Left lung (tissue), 10 donors: Measurements from ENCODE around the gene INPP5E. TPM values are rescaled to one million over a fixed set of nuclear protein-coding genes. Genes with fewer than 3 reads are reported as not detected.

ENCODE experiments used
- ATAC-seq: fragments of 200-7000 bp; cut with Tn5 transposase; one replicate; pipeline ENCODE4 v1.9.1; 2020; ENCODE audit warnings: moderate library complexity
- DNase-seq, 4 donors: peaks; one replicate each; pipeline ENCODE4 v3.0.0-alpha.2; 2013 to 2020
- H3K27ac ChIP-seq, 2 donors: fragments of 200-600 bp; sonication (generic) in 1 of 2; one replicate each; pipeline versions ENCODE4 v1.5.0 to v1.8.0; 2020 to 2021
- H3K27me3 ChIP-seq, 2 donors: fragments of 200-600 bp; sonication (generic) in 1 of 2; one replicate each; pipeline versions ENCODE4 v1.5.0 to v1.8.0; 2020 to 2021
- H3K36me3 ChIP-seq, 2 donors: fragments of 200-600 bp; sonication (generic) in 1 of 2; one replicate each; pipeline versions ENCODE4 v1.5.0 to v1.8.0; 2020 to 2021
- H3K4me1 ChIP-seq, 2 donors: fragments of 200-600 bp; one replicate each; pipeline ENCODE4 v1.8.0; 2021
- H3K4me3 ChIP-seq, 2 donors: fragments of 200-600 bp; sonication (generic) in 1 of 2; one replicate each; pipeline versions ENCODE4 v1.5.0 to v1.8.0; 2020 to 2021; ENCODE audit warnings: mild to moderate bottlenecking in 1 of 2
- H3K9me3 ChIP-seq, 2 donors: fragments of 200-600 bp; sonication (generic) in 1 of 2; one replicate each; pipeline versions ENCODE4 v1.5.0 to v1.8.0; 2020 to 2021
- intact Hi-C, 2 donors: fragments of 100-400 bp; cut with DNase I; formaldehyde crosslinking; loops; one replicate each; pipeline versions ENCODE4 v1.11.2 to v1.14.2; 2022
- polyA plus RNA-seq, 6 donors: library from polyadenylated mRNA; unstranded; fragments of 120-200 nt; gene quantifications; one replicate each; pipeline ENCODE4 v1.2.1, GENCODE V29; 2013; ENCODE audit not compliant: insufficient read length in 6 of 6
- total RNA-seq, 2 donors: library from RNA; stranded (reverse); fragmentation: NEBNext Ultra II Directional; extraction: Animal tissue kit (Norgen Biotek cat#: 25700); gene quantifications; one replicate each; pipeline ENCODE4 v1.2.1, GENCODE V29; 2021
- TF ChIP-seq, protein P1 (sequence below), 2 donors: fragments of 200-600 bp; sonication (generic) in 1 of 2; IDR thresholded peaks; one replicate each; pipeline versions ENCODE4 v1.5.0 to v1.8.0; 2021; ENCODE audit warnings: antibody characterized with exemption in 2 of 2
- donor health status: DM: no; HTN: yes; CAD: no.
- donor health status: DM: no; HTN: no; CAD: no.

The INPP5E gene
- total and polyA plus RNA-seq, 8 donors = 11.4 to 19.8 (median 13.1) TPM

- H3K27ac ChIP-seq = no peak overlapping the region
- TF ChIP-seq, protein P1, sequence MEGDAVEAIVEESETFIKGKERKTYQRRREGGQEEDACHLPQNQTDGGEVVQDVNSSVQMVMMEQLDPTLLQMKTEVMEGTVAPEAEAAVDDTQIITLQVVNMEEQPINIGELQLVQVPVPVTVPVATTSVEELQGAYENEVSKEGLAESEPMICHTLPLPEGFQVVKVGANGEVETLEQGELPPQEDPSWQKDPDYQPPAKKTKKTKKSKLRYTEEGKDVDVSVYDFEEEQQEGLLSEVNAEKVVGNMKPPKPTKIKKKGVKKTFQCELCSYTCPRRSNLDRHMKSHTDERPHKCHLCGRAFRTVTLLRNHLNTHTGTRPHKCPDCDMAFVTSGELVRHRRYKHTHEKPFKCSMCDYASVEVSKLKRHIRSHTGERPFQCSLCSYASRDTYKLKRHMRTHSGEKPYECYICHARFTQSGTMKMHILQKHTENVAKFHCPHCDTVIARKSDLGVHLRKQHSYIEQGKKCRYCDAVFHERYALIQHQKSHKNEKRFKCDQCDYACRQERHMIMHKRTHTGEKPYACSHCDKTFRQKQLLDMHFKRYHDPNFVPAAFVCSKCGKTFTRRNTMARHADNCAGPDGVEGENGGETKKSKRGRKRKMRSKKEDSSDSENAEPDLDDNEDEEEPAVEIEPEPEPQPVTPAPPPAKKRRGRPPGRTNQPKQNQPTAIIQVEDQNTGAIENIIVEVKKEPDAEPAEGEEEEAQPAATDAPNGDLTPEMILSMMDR (IDR thresholded peaks at IDR 0.05) = no peak
- H3K4me1 ChIP-seq = no peaks in the 10 kb centered on the region
- no peaks in the 10 kb centered on the region for H3K27me3 ChIP-seq
- ATAC-seq (no peak), DNase-seq (no peak)
- H3K4me3 ChIP-seq = no peak overlapping the region
- peaks cover 0 to 86% of the 10 kb centered on the region in 2 donors for H3K36me3 ChIP-seq
- no peaks in the 10 kb centered on the region for H3K9me3 ChIP-seq
- intact Hi-C loops = no loop called here
These were observed 59.8 kb downstream of the INPP5E start for GRCh38 chr9:136379891-136380290.

- intact Hi-C loops = no loop called here
- Histone ChIP-seq H3K36me3 (peaks cover 0 to 82% of the 10 kb centered on the region in 2 donors), H3K27me3 (no peaks in the 10 kb centered on the region), H3K9me3 (no peaks in the 10 kb centered on the region), H3K4me1 (no peaks in the 10 kb centered on the region), H3K27ac (no peak overlapping the region), H3K4me3 (no peak overlapping the region)
- DNase-seq = no peak
- TF ChIP-seq, protein P1 (IDR thresholded peaks at IDR 0.05) = no peak
- no peak for ATAC-seq
These were observed 60.2 kb downstream of the INPP5E start for GRCh38 chr9:136379401-136379800.

DNA sequence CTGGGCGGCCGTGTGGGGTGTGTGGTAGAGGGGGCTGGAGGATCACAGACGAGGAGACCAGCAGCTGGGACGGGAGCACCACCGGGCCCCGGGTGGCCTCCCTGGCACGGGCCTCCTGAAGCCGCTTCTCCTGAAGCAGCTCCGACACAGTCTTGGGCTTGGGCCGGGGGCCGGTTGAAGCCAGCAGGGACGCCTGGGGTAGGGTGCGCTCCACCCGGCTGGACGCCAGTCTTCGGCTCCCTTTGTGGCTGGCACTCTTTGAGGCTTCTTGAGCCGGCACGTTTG is 60.7 kb downstream of the INPP5E start:
- intact Hi-C loops = no loop called here
- Histone ChIP-seq H3K27me3 (no peaks in the 10 kb centered on the region), H3K4me3 (no peak overlapping the region), H3K27ac (no peak overlapping the region), H3K4me1 (peaks cover 0 to 2% of the 10 kb centered on the region in 2 donors), H3K36me3 (peaks cover 0 to 78% of the 10 kb centered on the region in 2 donors), H3K9me3 (no peaks in the 10 kb centered on the region)
- TF ChIP-seq, protein P1 (IDR thresholded peaks at IDR 0.05) = no peak
- ATAC-seq (no peak), DNase-seq (no peak)

Other genes with a start within 250 kb of the INPP5E start
- gene LHX3, start 234.7 kb downstream of the INPP5E start, total RNA-seq = not detected
- not detected for gene LHX3, start 234.7 kb downstream of the INPP5E start, polyA plus RNA-seq
- gene QSOX2, start 194.0 kb downstream of the INPP5E start, total RNA-seq = 10 to 100 TPM; 10.5 to 13.6 TPM
- 10 to 100 TPM in 5 of 6 donors, 1 to 10 TPM in 1; 9.5 to 15.4 (median 12.0) TPM for gene QSOX2, start 194.0 kb downstream of the INPP5E start, polyA plus RNA-seq
- gene CCDC187, start 135.8 kb downstream of the INPP5E start, total RNA-seq = 1 to 10 TPM in 1 of 2 donors, under 1 TPM in 1; 0.47 to 2.6 TPM
- 1 to 10 TPM; 1.1 to 3.0 (median 1.9) TPM for gene CCDC187, start 135.8 kb downstream of the INPP5E start, polyA plus RNA-seq
- gene GPSM1, start 112.3 kb downstream of the INPP5E start, total RNA-seq = 10 to 100 TPM; 21.7 to 22.4 TPM
- 10 to 100 TPM; 41.9 to 84.3 (median 55.0) TPM for gene GPSM1, start 112.3 kb downstream of the INPP5E start, polyA plus RNA-seq
- 10 to 100 TPM; 12.0 to 17.5 TPM for gene DNLZ, start 76.1 kb downstream of the INPP5E start, total RNA-seq
- gene DNLZ, start 76.1 kb downstream of the INPP5E start, polyA plus RNA-seq = 10 to 100 TPM in 2 of 6 donors, 1 to 10 TPM in 4; 4.2 to 18.8 (median 6.2) TPM
- gene CARD9, start 66.2 kb downstream of the INPP5E start, total RNA-seq = 10 to 100 TPM in 1 of 2 donors, 1 to 10 TPM in 1; 6.6 to 11.1 TPM
- 1 to 10 TPM in 5 of 6 donors, under 1 TPM in 1; 0.66 to 1.7 (median 1.3) TPM for gene CARD9, start 66.2 kb downstream of the INPP5E start, polyA plus RNA-seq
- gene SNAPC4, start 39.7 kb downstream of the INPP5E start, total RNA-seq = 1 to 10 TPM; 5.8 to 7.6 TPM
- gene SNAPC4, start 39.7 kb downstream of the INPP5E start, polyA plus RNA-seq = 10 to 100 TPM; 10.6 to 14.2 (median 12.0) TPM
- gene ENTR1, start 29.2 kb downstream of the INPP5E start, total RNA-seq = 10 to 100 TPM; 37.8 to 62.5 TPM
- gene ENTR1, start 29.2 kb downstream of the INPP5E start, polyA plus RNA-seq = 10 to 100 TPM; 40.6 to 64.5 (median 51.8) TPM
- 10 to 100 TPM; 44.9 to 52.5 TPM for gene PMPCA, start 29.2 kb downstream of the INPP5E start, total RNA-seq
- 10 to 100 TPM; 44.7 to 59.5 (median 54.0) TPM for gene PMPCA, start 29.2 kb downstream of the INPP5E start, polyA plus RNA-seq
- 10 to 100 TPM; 77.8 to 79.5 TPM for gene SEC16A, start 43.2 kb upstream of the INPP5E start, total RNA-seq
- 10 to 100 TPM; 51.2 to 69.4 (median 56.5) TPM for gene SEC16A, start 43.2 kb upstream of the INPP5E start, polyA plus RNA-seq
- gene NOTCH1, start 106.2 kb upstream of the INPP5E start, total RNA-seq = 100 to 1,000 TPM in 1 of 2 donors, 10 to 100 TPM in 1; 65.1 to 102 TPM
- gene NOTCH1, start 106.2 kb upstream of the INPP5E start, polyA plus RNA-seq = 10 to 100 TPM; 21.7 to 41.7 (median 30.4) TPM
- gene EGFL7, start 223.1 kb upstream of the INPP5E start, total RNA-seq = 100 to 1,000 TPM; 105 to 165 TPM
- gene EGFL7, start 223.1 kb upstream of the INPP5E start, polyA plus RNA-seq = 100 to 1,000 TPM in 2 of 6 donors, 10 to 100 TPM in 4; 65.7 to 139 (median 90.9) TPM
- gene AGPAT2, start 247.6 kb upstream of the INPP5E start, total RNA-seq = 100 to 1,000 TPM; 127 to 170 TPM
- gene AGPAT2, start 247.6 kb upstream of the INPP5E start, polyA plus RNA-seq = 10 to 100 TPM; 24.9 to 48.3 (median 31.9) TPM